GM23338 (cell line): ENCODE measurements around the gene MAPRE2. TPM values are rescaled to one million over a fixed set of nuclear protein-coding genes. Genes with fewer than 3 reads are reported as not detected.

Experiments
- ATAC-seq: fragments of 200-7000 bp; cut with Tn5 transposase; 3 replicates; pipeline ENCODE4 v1.9.1; 2020
- DNase-seq: peaks from one replicate; pipeline ENCODE4 v3.0.0-alpha.2; 2015; ENCODE audit warnings: low spot score
- H2AFZ ChIP-seq: fragments of 200-600 bp; sonication (generic); 2 replicates; pipeline ENCODE4 v1.8.0; 2016; ENCODE audit warnings: antibody characterized with exemption, mild to moderate bottlenecking, moderate library complexity
- H3F3A ChIP-seq: fragments of 200-600 bp; sonication (generic); replicated peaks from 2 replicates; pipeline ENCODE4 v1.8.0; 2017; ENCODE audit warnings: antibody characterized with exemption, mixed run types, low read depth
- H3K27ac ChIP-seq: fragments of 200-600 bp; sonication (generic); 2 replicates; pipeline ENCODE4 v1.6.1; 2016; ENCODE audit warnings: low read depth
- H3K27me3 ChIP-seq: fragments of 200-600 bp; sonication (generic); 2 replicates; pipeline ENCODE4 v1.8.0; 2016; ENCODE audit warnings: mild to moderate bottlenecking, mixed run types, moderate library complexity; ENCODE audit not compliant: insufficient read depth
- H3K36me3 ChIP-seq: fragments of 200-600 bp; sonication (generic); 2 replicates; pipeline ENCODE4 v1.8.0; 2016; ENCODE audit warnings: mild to moderate bottlenecking; ENCODE audit not compliant: insufficient read depth
- H3K4me1 ChIP-seq: fragments of 200-600 bp; sonication (generic); 2 replicates; pipeline ENCODE4 v1.8.0; 2016; ENCODE audit warnings: mild to moderate bottlenecking, moderate library complexity; ENCODE audit not compliant: insufficient read depth
- H3K4me2 ChIP-seq: fragments of 200-600 bp; sonication (generic); 2 replicates; pipeline ENCODE4 v1.7.1; 2017; ENCODE audit warnings: mixed run types
- H3K4me3 ChIP-seq: fragments of 200-600 bp; sonication (generic); 2 replicates; pipeline ENCODE4 v1.6.1; 2016; ENCODE audit warnings: mixed run types
- H3K79me2 ChIP-seq: fragments of 200-600 bp; sonication (generic); replicated peaks from 2 replicates; pipeline ENCODE4 v1.8.0; 2017; ENCODE audit warnings: mild to moderate bottlenecking; ENCODE audit not compliant: insufficient read depth
- H3K9me2 ChIP-seq: fragments of 200-600 bp; sonication (generic); 2 replicates; pipeline ENCODE4 v1.8.0; 2017; ENCODE audit not compliant: insufficient read depth
- H4K20me1 ChIP-seq: fragments of 200-600 bp; sonication (generic); replicated peaks from 2 replicates; pipeline ENCODE4 v1.8.0; 2017; ENCODE audit warnings: mild to moderate bottlenecking; ENCODE audit not compliant: insufficient read depth
- H3K27ac Mint-ChIP-seq: 2 replicates; pipeline ENCODE4 v1.8.0; 2020; ENCODE audit warnings: inconsistent platforms, mild to moderate bottlenecking, moderate library complexity, mixed read lengths
- H3K27me3 Mint-ChIP-seq: 3 replicates; pipeline ENCODE4 v1.8.0; 2022; ENCODE audit warnings: low read depth, mild to moderate bottlenecking, moderate library complexity, mixed read lengths, inconsistent platforms; ENCODE audit not compliant: insufficient read depth, poor library complexity
- H3K36me3 Mint-ChIP-seq: 3 replicates; pipeline ENCODE4 v1.8.0; 2021; ENCODE audit warnings: low read depth, mild to moderate bottlenecking, inconsistent platforms, moderate library complexity, mixed read lengths
- H3K4me1 Mint-ChIP-seq: 3 replicates; pipeline ENCODE4 v1.8.0; 2020; ENCODE audit warnings: mild to moderate bottlenecking, inconsistent platforms, mixed read lengths
- H3K4me3 Mint-ChIP-seq: 3 replicates; pipeline ENCODE4 v1.8.0; 2021; ENCODE audit warnings: moderate library complexity, mild to moderate bottlenecking, inconsistent platforms, mixed read lengths
- H3K9me3 Mint-ChIP-seq: 3 replicates; pipeline ENCODE4 v1.8.0; 2020; ENCODE audit warnings: moderate library complexity, mild to moderate bottlenecking, inconsistent platforms, mixed read lengths
- CREB1 ChIP-seq: fragments of 250-450 bp; sonication (Bioruptor Pico); IDR thresholded peaks from 2 replicates; pipeline ENCODE4 v1.5.0; 2020; ENCODE audit warnings: low read depth, mild to moderate bottlenecking, moderate library complexity
- CTCF ChIP-seq, 2 experiments: fragments of 200-600 bp in 1 of 2; sonication (generic) in 1 of 2; conservative IDR thresholded peaks; 2 replicates each; pipeline versions ENCODE4 v1.5.1 to v1.6.1; 2016 to 2017; ENCODE audit warnings: antibody characterized with exemption in 2 of 2, low read depth in 2 of 2, mild to moderate bottlenecking in 2 of 2, moderate library complexity in 1 of 2
- ETS1 ChIP-seq: IDR thresholded peaks from 2 replicates; pipeline ENCODE4 v1.6.1; 2016; ENCODE audit warnings: antibody characterized with exemption
- EZH2 ChIP-seq: fragments of 200-600 bp; sonication (generic); IDR thresholded peaks from one replicate; pipeline ENCODE4 v1.8.0; 2017; ENCODE audit warnings: antibody characterized with exemption, mild to moderate bottlenecking, low read depth; ENCODE audit not compliant: unreplicated experiment
- EZH2phosphoT487 ChIP-seq: fragments of 200-600 bp; sonication (generic); IDR thresholded peaks from one replicate; pipeline ENCODE4 v1.8.1; 2018; ENCODE audit warnings: antibody characterized with exemption; ENCODE audit not compliant: unreplicated experiment
- JUNB ChIP-seq: IDR thresholded peaks from one replicate; pipeline ENCODE4 v1.6.1; 2016; ENCODE audit warnings: antibody characterized with exemption; ENCODE audit not compliant: unreplicated experiment
- NANOG ChIP-seq: IDR thresholded peaks from 2 replicates; pipeline ENCODE4 v1.6.1; 2016; ENCODE audit warnings: antibody characterized with exemption, borderline replicate concordance
- POLR2AphosphoS5 ChIP-seq: IDR thresholded peaks from 2 replicates; pipeline ENCODE4 v1.6.1; 2016; ENCODE audit warnings: antibody characterized with exemption, low read depth
- REST ChIP-seq: IDR thresholded peaks from one replicate; pipeline ENCODE4 v1.6.1; 2018; ENCODE audit warnings: antibody characterized with exemption; ENCODE audit not compliant: unreplicated experiment
- STAT1 ChIP-seq: IDR thresholded peaks from one replicate; pipeline ENCODE4 v1.6.1; 2016; ENCODE audit warnings: antibody characterized with exemption; ENCODE audit not compliant: unreplicated experiment
- ZNF114 ChIP-seq: fragments of 250-450 bp; sonication (Bioruptor Pico); IDR thresholded peaks from 2 replicates; pipeline ENCODE4 v1.5.0; 2020; ENCODE audit warnings: mild to moderate bottlenecking, moderate library complexity
- ZNF331 ChIP-seq: fragments of 250-450 bp; sonication (Bioruptor Pico); IDR thresholded peaks from 2 replicates; pipeline ENCODE4 v1.5.0; 2020; ENCODE audit warnings: low read depth, mild to moderate bottlenecking, moderate library complexity
- ZNF462 ChIP-seq: fragments of 250-450 bp; sonication (Bioruptor Pico); IDR thresholded peaks from 2 replicates; pipeline ENCODE4 v1.5.0; 2020; ENCODE audit warnings: mild to moderate bottlenecking, moderate library complexity
- polyA plus RNA-seq: library from polyadenylated mRNA; unstranded; fragments of >200 nt; fragmentation: Nextera tagmentation; extraction: Ambion mirVana; gene quantifications from 2 replicates; pipeline ENCODE4 v1.2.1, GENCODE V29; 2016
- total RNA-seq: library from RNA; depleted of rRNA; stranded (reverse); fragments of >200 nt; shearing (Covaris generic); gene quantifications from 2 replicates; pipeline ENCODE4 v1.2.3, GENCODE V29; 2014

Gene MAPRE2
- total and polyA plus RNA-seq, 2 experiments from 2014 or later, result 17.8 to 40.4 TPM

- Mint-ChIP-seq H3K4me1 (peaks cover 16% of the 10 kb centered on the region), H3K27me3 (peaks cover under 1% of the 10 kb centered on the region), H3K4me3 (no peak overlapping the region), H3K27ac (peak overlapping the region; percentile 78; the same call in 1 of the 2 replicates), H3K9me3 (no peaks in the 10 kb centered on the region), H3K36me3 (no peaks in the 10 kb centered on the region)
- no peak overlapping the region for H3K27ac ChIP-seq
- H3K79me2 ChIP-seq, result no peaks in the 10 kb centered on the region
- DNase-seq (peak; percentile 47), ATAC-seq (peak; percentile 85)
- no peaks in the 10 kb centered on the region for H4K20me1 ChIP-seq
- no peaks in the 10 kb centered on the region for H3K27me3 ChIP-seq
- H2AFZ ChIP-seq, result peak overlapping the region; percentile 91
- H3K9me2 ChIP-seq, result 0 out of 2 replicates have a peak, but pooled peaks cover 5% of the 10 kb centered on the region
- H3F3A ChIP-seq, result no peaks in the 10 kb centered on the region
- TF ChIP-seq JUNB (no peak), CREB1 (CRISPR knock-in tag) (no peak), EZH2phosphoT487 (no peak), POLR2AphosphoS5 (no peak), STAT1 (no peak), EZH2 (no peak), CTCF (conservative IDR thresholded peaks at IDR 0.05; ENCODE audit: low read depth in 2 of 2) (no peak), ETS1 (no peak), NANOG (no peak), ZNF114 (CRISPR knock-in tag) (no peak), ZNF331 (no peak), ZNF462 (CRISPR knock-in tag) (no peak), REST (no peak)
- H3K4me2 ChIP-seq, result peak overlapping the region; percentile 46
- H3K36me3 ChIP-seq, result no peaks in the 10 kb centered on the region
- peaks cover 24% of the 10 kb centered on the region for H3K4me1 ChIP-seq
- H3K4me3 ChIP-seq, result no peak overlapping the region
Observed at GRCh38 chr18:35155398-35156117, 114.3 kb downstream of the MAPRE2 start.
